Mesenchymal stem cell (in vitro differentiated cells and primary cell): ENCODE data around the gene IGIP.

Experiments
- DNase-seq: peaks from one replicate; pipeline ENCODE4 v3.0.0-alpha.2; 2013
- H2AFZ ChIP-seq: one replicate; pipeline ENCODE4 v1.6.1; 2013; ENCODE audit warnings: low read depth, mild to moderate bottlenecking, control low read depth, inconsistent platforms, low read length, moderate library complexity
- H2AK5ac ChIP-seq: 2 replicates; pipeline ENCODE4 v1.6.1; 2013; ENCODE audit warnings: low read length, moderate library complexity, mild to moderate bottlenecking, inconsistent platforms; ENCODE audit not compliant: severe bottlenecking
- H2BK120ac ChIP-seq: one replicate; pipeline ENCODE4 v1.6.1; 2013; ENCODE audit warnings: low read depth, mild to moderate bottlenecking, inconsistent platforms, low read length, moderate library complexity
- H2BK12ac ChIP-seq, 2 experiments: one replicate each; pipeline ENCODE4 v1.6.1; 2013; ENCODE audit warnings: inconsistent platforms in 2 of 2, low read length in 2 of 2, mild to moderate bottlenecking in 2 of 2, moderate library complexity in 2 of 2, control low read depth in 1 of 2
- H2BK15ac ChIP-seq: one replicate; pipeline ENCODE4 v1.6.1; 2013; ENCODE audit warnings: mild to moderate bottlenecking, low read depth, inconsistent platforms; ENCODE audit not compliant: poor library complexity, severe bottlenecking
- H2BK5ac ChIP-seq: 2 replicates; pipeline ENCODE4 v1.6.1; 2013; ENCODE audit warnings: low read depth, mild to moderate bottlenecking, low read length, control low read depth, inconsistent platforms; ENCODE audit not compliant: poor library complexity, severe bottlenecking
- H3K14ac ChIP-seq, 2 experiments: one replicate each; pipeline ENCODE4 v1.6.1; 2013; ENCODE audit warnings: inconsistent platforms in 2 of 2, low read length in 2 of 2, control low read depth in 1 of 2, mild to moderate bottlenecking in 1 of 2, moderate library complexity in 1 of 2
- H3K18ac ChIP-seq, 2 experiments: one replicate each; pipeline ENCODE4 v1.6.1; 2013; ENCODE audit warnings: inconsistent platforms in 2 of 2, low read length in 2 of 2, control low read depth in 1 of 2, low read depth in 1 of 2, mild to moderate bottlenecking in 1 of 2
- H3K23ac ChIP-seq, 2 experiments: one replicate each; pipeline ENCODE4 v1.6.1; 2013; ENCODE audit warnings: inconsistent platforms in 2 of 2, low read length in 2 of 2, mild to moderate bottlenecking in 2 of 2, moderate library complexity in 2 of 2, control low read depth in 1 of 2
- H3K27ac ChIP-seq: 2 replicates; pipeline ENCODE4 v1.5.1; 2013; ENCODE audit warnings: mild to moderate bottlenecking, moderate library complexity, low read length, control low read depth, inconsistent platforms; ENCODE audit not compliant: poor library complexity, severe bottlenecking
- H3K27me3 ChIP-seq, 2 experiments: 2 replicates each; pipeline versions ENCODE4 v1.6.1 to v1.7.0; 2013; ENCODE audit warnings: low read length in 2 of 2, mild to moderate bottlenecking in 2 of 2, moderate library complexity in 2 of 2, control low read depth in 1 of 2, inconsistent platforms in 1 of 2; ENCODE audit not compliant: control insufficient read depth in 1 of 2, insufficient read depth in 1 of 2
- H3K36me3 ChIP-seq, 2 experiments: 2 replicates each; pipeline versions ENCODE4 v1.6.1 to v1.7.0; 2013; ENCODE audit warnings: low read length in 2 of 2, control low read depth in 1 of 2, inconsistent platforms in 1 of 2, low read depth in 1 of 2, mild to moderate bottlenecking in 1 of 2; ENCODE audit not compliant: insufficient read depth in 2 of 2, control insufficient read depth in 1 of 2
- H3K4ac ChIP-seq, 2 experiments: one replicate each; pipeline ENCODE4 v1.6.1; 2013; ENCODE audit warnings: inconsistent platforms in 2 of 2, low read length in 2 of 2, mild to moderate bottlenecking in 2 of 2, moderate library complexity in 2 of 2, control low read depth in 1 of 2, low read depth in 1 of 2
- H3K4me1 ChIP-seq: 2 replicates; pipeline ENCODE4 v1.6.1; 2013; ENCODE audit warnings: low read depth, low read length, control low read depth; ENCODE audit not compliant: control insufficient read depth, insufficient read depth
- H3K4me2 ChIP-seq: 2 replicates; pipeline ENCODE4 v1.6.1; 2013; ENCODE audit warnings: low read length, mild to moderate bottlenecking, inconsistent platforms; ENCODE audit not compliant: poor library complexity, severe bottlenecking
- H3K4me3 ChIP-seq, 2 experiments: 2 replicates each; pipeline versions ENCODE4 v1.5.1 to v1.7.0; 2013; ENCODE audit warnings: low read length in 2 of 2, mild to moderate bottlenecking in 2 of 2, control low read depth in 1 of 2, low read depth in 1 of 2; ENCODE audit not compliant: insufficient read depth in 1 of 2
- H3K79me1 ChIP-seq: replicated peaks from 2 replicates; pipeline ENCODE4 v1.6.1; 2013; ENCODE audit warnings: mild to moderate bottlenecking, control low read depth, low read length, inconsistent platforms; ENCODE audit not compliant: poor library complexity, severe bottlenecking
- H3K9ac ChIP-seq: 2 replicates; pipeline ENCODE4 v1.7.0; 2013; ENCODE audit warnings: mild to moderate bottlenecking, low read length, moderate library complexity
- H3K9me3 ChIP-seq: 2 replicates; pipeline ENCODE4 v1.7.0; 2013; ENCODE audit warnings: mild to moderate bottlenecking, low read length; ENCODE audit not compliant: control insufficient read depth
- H4K8ac ChIP-seq: one replicate; pipeline ENCODE4 v1.6.1; 2013; ENCODE audit warnings: inconsistent platforms, mild to moderate bottlenecking, low read length, moderate library complexity
- H4K91ac ChIP-seq: one replicate; pipeline ENCODE4 v1.6.1; 2013; ENCODE audit warnings: mild to moderate bottlenecking, low read length, inconsistent platforms
- WGBS: methylation state at CpG from one replicate; pipeline ENCODE4 v1.1.7; 2013; ENCODE audit warnings: mixed read lengths; 5-methylcytosine and 5-hydroxymethylcytosine counted together

Gene IGIP

DNA sequence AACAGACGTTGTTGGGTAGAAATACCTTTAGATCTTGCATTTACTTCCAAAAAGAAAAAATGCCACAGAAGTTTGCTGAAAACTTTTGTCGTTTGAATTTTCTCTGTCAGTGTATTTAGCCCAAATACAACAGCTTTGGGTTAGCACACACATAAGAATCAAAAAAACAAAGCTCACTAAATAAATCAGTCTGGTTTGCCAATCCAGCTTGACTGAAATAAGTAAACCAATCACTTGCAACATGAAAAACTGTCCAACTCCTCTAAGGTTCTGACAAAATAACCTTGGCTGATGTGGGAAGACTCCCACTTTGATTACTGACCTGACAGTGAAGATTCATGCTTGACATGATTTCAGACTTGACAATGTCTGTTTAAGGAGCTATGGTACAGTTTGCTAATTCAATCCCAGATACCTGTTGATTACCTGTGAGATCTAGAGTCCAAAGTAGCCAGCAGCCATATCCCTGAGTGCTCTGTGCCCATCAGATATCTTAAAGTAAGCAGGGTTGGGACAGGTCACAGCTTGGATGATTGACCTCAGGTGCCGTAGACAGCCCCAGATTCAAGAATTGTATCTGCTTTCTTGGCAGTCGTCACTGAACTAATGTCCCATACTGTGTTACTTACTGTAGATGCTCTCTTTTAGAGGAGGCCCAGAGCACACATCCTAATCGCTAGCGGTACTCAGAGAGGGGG is 727 bp downstream of the IGIP start:
- Histone ChIP-seq H3K4me3 (no peak overlapping the region), H3K4me2 (no peak overlapping the region), H2BK12ac (no peak overlapping the region), H2AFZ (no peak overlapping the region), H3K4ac (no peak overlapping the region), H3K79me1 (peaks cover 24% of the 10 kb centered on the region), H3K4me1 (no peaks in the 10 kb centered on the region), H4K8ac (no peak overlapping the region), H3K36me3 (no peaks in the 10 kb centered on the region), H2BK15ac (no peak overlapping the region), H3K27ac (no peak overlapping the region), H3K14ac (no peak overlapping the region), H3K23ac (no peak overlapping the region), H3K9me3 (no peaks in the 10 kb centered on the region), H4K91ac (no peak overlapping the region), H2AK5ac (no peak overlapping the region), H3K27me3 (no peaks in the 10 kb centered on the region), H3K9ac (no peak overlapping the region), H3K18ac (no peak overlapping the region), H2BK120ac (no peak overlapping the region), H2BK5ac (no peak overlapping the region)
- 77% methylated on average over 4 of the region's 6 CpGs for WGBS
- DNase-seq, result no peak

DNA sequence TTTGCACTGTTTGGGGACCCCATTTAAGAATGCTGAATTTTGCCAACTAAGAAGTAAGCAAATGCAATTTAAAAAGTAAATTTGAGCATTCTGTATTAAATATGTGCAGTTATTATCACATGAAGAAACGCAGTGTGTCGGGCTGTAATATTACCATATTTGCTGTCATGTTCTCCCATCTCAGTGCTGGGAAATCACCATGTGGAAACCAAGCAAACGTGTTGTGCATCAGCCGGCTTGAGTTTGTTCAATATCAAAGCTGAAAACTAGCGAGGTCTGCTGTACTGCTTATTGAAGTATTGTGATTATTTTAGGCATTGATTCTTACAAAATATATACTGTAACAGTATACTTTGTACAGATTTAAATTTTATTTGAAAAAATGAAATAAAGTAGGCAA is 2.6 kb downstream of the IGIP start:
- 93% methylated on average over 4 of the region's 5 CpGs for WGBS
- no peak overlapping the region for H2AK5ac ChIP-seq
- H3K27me3 ChIP-seq, result no peaks in the 10 kb centered on the region
- H3K9ac ChIP-seq, result no peak overlapping the region
- no peaks in the 10 kb centered on the region for H3K4me1 ChIP-seq
- no peak overlapping the region for H4K91ac ChIP-seq
- H3K4me2 ChIP-seq, result no peak overlapping the region
- H3K4ac ChIP-seq, result no peak overlapping the region
- no peak overlapping the region for H2AFZ ChIP-seq
- H2BK15ac ChIP-seq, result no peak overlapping the region
- no peak overlapping the region for H3K4me3 ChIP-seq
- no peak overlapping the region for H2BK12ac ChIP-seq
- peaks cover 24% of the 10 kb centered on the region for H3K79me1 ChIP-seq
- no peak overlapping the region for H3K27ac ChIP-seq
- H3K18ac ChIP-seq, result no peak overlapping the region
- no peak for DNase-seq
- no peak overlapping the region for H3K23ac ChIP-seq
- H3K36me3 ChIP-seq, result no peaks in the 10 kb centered on the region
- no peaks in the 10 kb centered on the region for H3K9me3 ChIP-seq
- no peak overlapping the region for H2BK120ac ChIP-seq
- no peak overlapping the region for H3K14ac ChIP-seq
- H4K8ac ChIP-seq, result no peak overlapping the region
- no peak overlapping the region for H2BK5ac ChIP-seq

DNA sequence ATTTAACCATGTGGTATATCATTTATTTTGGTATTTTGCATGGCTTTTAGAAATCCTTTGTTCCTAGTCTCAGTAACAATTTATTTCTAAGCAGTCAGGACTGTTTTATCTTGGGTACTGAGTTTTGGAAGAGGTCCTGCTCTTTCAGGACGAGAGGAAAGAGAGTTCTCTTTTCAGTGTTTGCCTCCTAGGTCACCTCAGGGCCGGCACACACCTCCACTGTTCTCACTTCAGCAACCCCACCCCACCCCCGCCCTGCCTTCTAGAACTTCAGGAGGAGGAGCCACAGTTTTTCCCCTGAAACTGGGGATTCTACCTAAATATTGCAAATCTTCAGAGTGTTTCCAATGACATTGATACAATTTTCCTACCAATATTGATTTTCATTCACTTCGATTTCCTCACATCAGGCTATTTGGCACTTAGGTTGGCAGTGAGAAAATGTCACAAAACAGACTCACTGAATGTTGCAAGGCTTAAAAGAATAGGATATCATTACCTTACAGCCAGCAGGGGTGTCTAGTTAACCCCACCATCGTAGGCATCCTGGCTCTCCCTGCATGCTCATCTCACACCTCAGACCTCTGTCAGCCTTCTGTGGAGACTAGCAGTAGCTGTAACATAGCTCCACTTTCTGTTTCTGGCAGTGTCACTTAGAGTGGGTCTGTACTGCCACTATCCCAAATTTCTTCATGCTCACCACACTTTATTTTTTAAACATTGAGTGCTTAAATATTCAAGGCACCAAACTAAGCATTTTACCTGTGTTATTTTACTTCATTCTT is 5.4 kb downstream of the IGIP start:
- H3K27me3 ChIP-seq, result no peaks in the 10 kb centered on the region
- H3K9ac ChIP-seq, result peak overlapping the region; percentile 18
- peak overlapping the region in 1 of 2 experiments; percentile 2 for H3K4me3 ChIP-seq
- H2BK15ac ChIP-seq, result no peak overlapping the region
- H3K14ac ChIP-seq, result no peak overlapping the region
- H3K27ac ChIP-seq, result no peak overlapping the region
- no peak overlapping the region for H3K4me2 ChIP-seq
- H3K18ac ChIP-seq, result no peak overlapping the region
- no peak overlapping the region for H3K23ac ChIP-seq
- H3K36me3 ChIP-seq, result no peaks in the 10 kb centered on the region
- no peak overlapping the region for H2BK12ac ChIP-seq
- H4K91ac ChIP-seq, result no peak overlapping the region
- H3K4me1 ChIP-seq, result no peaks in the 10 kb centered on the region
- H3K79me1 ChIP-seq, result peaks cover 31% of the 10 kb centered on the region
- 69% methylated on average over 5 of the region's 5 CpGs for WGBS
- no peak for DNase-seq
- H3K4ac ChIP-seq, result no peak overlapping the region
- no peak overlapping the region for H4K8ac ChIP-seq
- H2AFZ ChIP-seq, result no peak overlapping the region
- no peak overlapping the region for H2BK5ac ChIP-seq
- no peaks in the 10 kb centered on the region for H3K9me3 ChIP-seq
- no peak overlapping the region for H2BK120ac ChIP-seq
- H2AK5ac ChIP-seq, result no peak overlapping the region

DNA sequence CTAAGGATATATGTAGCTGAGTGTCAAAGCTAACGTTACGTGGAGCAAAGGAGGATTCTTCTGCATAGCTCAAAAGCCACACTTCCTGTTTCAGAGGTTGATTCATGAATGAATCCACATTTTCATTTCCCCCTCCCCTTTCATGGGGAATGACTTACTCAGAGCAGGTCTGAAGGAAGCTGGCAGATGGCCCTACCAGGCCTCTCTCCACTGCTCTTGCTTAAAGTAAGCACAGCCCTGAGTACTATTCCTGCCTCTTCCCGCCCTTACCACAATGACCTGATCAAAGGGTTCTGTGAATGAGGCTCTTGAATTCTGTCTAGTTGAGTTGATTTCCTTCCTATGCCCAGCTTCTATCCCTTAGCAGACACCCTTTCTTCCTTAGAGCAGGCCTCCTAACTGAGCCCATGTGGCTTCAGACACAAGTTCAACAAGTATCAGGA is 6.3 kb downstream of the IGIP start:
- WGBS, result 0% methylated on average over 2 of the region's 3 CpGs

More for the DNA sequence above, 6.3 kb downstream of the IGIP start:
- Histone ChIP-seq H2AK5ac (no peak overlapping the region), H3K4me1 (no peaks in the 10 kb centered on the region), H4K8ac (no peak overlapping the region), H3K9me3 (no peaks in the 10 kb centered on the region), H3K4me2 (no peak overlapping the region), H3K4ac (no peak overlapping the region), H4K91ac (no peak overlapping the region), H3K36me3 (no peaks in the 10 kb centered on the region), H2BK5ac (no peak overlapping the region), H2BK12ac (no peak overlapping the region), H2BK15ac (no peak overlapping the region), H3K23ac (no peak overlapping the region), H2BK120ac (no peak overlapping the region), H3K4me3 (peak overlapping the region in 1 of 2 experiments; percentile 2), H3K27me3 (no peaks in the 10 kb centered on the region), H3K27ac (no peak overlapping the region), H3K79me1 (peaks cover 26% of the 10 kb centered on the region), H2AFZ (no peak overlapping the region), H3K18ac (no peak overlapping the region), H3K14ac (no peak overlapping the region), H3K9ac (peak overlapping the region; percentile 7)
- DNase-seq, result peak; percentile 64
